Measurements from ENCODE around the gene RGS6.
A peak's percentile ranks its signal among the peaks of the same experiment; 100 is the strongest.

The RGS6 gene

DNA sequence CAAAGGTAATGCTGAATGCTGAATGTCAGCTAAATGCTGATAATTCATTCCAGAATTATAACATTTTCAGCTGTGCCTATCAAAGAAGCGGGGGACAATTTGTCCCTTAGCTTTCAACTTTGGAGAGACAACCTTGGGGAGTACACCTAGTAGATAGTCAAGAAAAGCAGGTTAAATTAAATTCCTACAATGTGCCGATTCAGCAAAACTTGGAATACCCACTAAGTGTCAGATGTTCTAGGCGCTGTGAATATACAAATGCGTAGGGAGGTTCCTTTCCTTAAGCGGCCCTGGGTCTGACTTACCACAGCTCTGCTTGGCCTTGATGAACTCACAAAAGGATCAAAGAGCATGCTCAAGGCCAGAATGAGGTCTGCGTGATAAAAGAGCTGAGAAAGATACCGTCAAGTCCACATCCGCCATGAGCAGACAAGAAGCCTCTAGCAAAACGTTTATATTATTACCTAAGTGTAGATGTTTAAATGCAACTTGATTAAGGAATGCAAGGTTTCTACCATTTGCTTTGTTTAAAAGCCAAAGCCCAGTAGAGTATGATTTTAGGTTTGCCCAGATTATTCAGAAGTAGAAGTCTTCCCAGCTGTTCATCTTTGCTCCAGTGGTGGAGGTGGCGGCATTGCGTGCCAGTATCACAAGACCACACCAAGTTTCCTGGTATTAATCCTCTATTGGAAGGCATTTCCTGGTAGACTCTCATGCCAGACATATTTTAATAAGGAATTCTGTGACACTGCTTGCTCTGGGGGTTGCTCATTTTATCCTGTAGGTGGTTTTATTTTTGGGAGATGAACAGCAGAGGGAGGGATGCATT, 593.1 kb downstream of the RGS6 start:
- DNase-seq (ENCODE audit: low spot score), result no peak

DNA sequence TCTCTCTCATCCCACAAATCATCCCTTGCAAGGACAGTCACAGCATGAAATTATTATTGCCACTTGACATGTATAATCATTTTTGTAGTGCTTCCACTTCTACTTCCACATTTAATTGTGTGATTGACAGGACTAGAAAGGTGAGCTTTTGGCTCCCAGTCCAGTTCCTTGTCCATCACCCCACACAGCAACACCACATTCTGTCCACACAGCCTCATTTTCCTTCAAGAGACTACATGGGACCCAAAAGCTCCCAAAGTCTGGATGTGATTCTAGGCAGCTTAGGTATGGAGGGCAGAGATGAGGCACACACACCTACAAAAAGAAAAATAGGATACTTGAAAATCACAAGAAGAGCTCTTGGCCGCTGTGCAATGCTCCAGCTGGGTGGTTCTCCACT, 595.4 kb downstream of the RGS6 start:
- DNase-seq (ENCODE audit: low spot score), result no peak

DNA sequence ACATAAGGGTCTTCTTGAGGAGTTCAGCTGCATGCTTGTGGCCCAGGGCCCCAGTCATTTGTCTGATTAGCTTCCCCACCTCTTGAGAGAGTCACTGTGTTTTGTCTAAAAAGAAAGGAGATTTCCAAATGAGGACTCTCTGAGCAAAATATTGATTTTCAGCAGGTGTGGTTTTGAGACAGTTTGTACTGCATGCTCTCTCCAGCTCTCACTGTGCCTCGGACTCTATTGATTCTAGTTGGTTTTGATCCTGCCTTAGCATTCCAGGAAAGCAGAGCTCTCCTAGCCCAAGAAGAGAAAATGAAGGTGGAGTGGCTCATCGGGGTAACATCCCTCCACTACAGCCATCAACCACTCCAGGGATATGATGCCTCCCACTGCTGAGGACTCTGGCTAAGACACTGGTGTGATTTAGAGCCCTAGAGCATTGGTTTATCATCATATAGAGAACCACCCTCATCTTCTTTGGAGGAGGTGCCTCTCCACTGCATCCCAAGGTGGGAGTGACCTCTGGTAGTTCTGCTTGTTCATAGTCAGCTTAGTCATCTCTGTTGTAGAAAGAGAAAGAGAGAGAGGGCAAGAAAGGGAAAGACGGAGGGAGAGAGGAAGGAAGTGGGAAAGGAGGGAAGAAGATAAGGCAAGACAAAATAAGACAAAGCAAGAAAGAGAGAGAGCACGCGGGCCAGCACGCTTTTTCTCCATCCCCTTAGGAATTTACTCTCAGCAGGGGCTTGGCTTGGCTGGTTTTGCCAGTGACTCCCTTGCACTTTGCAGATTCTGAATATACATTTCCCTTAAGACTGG, 596.0 kb downstream of the RGS6 start:
- peak; percentile 31 for DNase-seq (ENCODE audit: low spot score)

DNA sequence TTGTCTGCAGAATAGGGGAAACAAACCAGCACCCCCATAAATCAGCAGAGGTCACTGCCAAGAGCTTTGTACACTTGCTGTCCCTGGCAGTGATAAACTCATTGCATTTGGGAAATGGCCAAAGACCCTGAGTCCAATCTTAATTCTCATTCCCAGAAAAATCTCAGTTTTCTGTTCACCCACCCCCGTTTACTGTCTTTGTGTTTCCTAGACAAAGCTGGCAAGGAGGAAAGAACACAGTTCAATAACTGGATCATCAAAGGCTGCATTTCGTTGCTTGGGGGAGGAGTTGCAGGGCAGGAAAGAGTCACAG, 596.6 kb downstream of the RGS6 start:
- DNase-seq (ENCODE audit: low spot score), result no peak

DNA sequence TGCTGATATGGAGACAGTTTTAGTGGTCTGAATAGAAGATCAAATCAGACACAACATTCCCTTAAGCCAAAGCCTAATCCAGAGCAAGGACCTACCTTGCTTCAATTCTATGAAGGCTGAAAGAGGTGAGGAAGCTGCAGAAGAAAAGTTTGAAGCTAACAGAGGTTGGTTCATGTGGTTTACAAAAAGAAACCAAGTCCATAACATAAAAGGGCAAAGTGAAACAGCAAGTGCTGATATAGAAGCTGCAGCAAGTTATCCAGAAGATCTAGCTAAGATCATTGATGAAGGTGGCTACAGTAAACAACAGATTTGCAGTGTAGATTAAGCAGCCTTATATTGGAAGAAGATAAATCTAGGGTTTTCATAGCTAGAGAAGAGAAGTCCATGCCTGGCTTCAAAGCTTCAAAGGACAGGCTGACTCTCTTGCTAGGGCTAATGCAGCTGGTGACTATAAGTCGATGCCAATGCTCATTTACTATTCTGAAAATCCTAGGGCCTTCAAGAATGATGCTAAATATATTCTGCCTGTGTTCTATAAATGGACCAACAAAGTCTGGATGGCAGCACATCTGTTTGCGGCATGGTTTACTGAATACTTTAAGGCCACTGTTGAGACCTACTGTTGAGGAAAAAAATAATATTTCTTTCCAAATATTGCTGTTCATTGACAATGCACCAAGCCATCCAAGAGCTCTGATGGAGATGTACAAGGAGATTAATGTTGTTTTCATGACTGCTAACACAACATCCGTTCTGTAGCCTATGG, 600.6 kb downstream of the RGS6 start:
- DNase-seq (ENCODE audit: low spot score), result no peak

DNA sequence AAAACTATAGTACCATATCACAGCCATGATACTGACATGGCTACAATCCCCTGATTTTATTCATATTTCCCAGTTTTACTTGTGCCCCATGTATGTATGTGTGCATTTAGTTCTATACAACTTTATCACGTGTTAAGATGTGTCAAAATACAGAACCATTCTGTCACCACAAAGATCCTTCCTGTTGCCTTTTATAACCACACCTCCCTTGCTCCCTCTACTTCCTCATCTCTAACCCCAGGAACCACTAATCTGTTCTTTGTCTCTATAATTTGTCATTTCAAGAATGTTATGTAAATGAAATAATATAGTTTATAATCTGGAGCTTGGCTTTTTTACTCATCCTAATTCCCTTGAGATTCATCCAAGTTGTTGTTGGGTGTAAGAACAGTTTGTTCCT, 603.3 kb downstream of the RGS6 start:
- DNase-seq (ENCODE audit: low spot score), result no peak

DNA sequence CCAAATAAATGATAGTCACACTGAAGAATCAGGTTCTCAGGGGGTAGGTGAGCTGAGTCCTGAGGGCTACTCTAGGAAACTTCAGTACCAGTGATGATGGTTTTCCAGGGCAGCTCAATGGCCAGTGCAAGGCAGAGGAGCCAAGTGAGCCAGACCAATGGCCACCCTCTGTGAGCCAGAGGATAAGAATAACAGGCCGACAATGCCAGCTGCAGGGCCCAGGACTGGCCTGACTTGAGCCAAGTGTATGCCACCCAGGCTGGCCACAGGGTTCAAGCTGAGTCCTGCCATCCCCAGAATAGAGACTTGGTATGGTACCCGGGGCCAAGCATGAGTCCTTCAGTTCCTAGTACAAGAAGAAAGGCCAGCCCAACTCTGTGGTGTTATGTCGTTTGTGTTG, 606.2 kb downstream of the RGS6 start:
- no peak for DNase-seq (ENCODE audit: low spot score)

DNA sequence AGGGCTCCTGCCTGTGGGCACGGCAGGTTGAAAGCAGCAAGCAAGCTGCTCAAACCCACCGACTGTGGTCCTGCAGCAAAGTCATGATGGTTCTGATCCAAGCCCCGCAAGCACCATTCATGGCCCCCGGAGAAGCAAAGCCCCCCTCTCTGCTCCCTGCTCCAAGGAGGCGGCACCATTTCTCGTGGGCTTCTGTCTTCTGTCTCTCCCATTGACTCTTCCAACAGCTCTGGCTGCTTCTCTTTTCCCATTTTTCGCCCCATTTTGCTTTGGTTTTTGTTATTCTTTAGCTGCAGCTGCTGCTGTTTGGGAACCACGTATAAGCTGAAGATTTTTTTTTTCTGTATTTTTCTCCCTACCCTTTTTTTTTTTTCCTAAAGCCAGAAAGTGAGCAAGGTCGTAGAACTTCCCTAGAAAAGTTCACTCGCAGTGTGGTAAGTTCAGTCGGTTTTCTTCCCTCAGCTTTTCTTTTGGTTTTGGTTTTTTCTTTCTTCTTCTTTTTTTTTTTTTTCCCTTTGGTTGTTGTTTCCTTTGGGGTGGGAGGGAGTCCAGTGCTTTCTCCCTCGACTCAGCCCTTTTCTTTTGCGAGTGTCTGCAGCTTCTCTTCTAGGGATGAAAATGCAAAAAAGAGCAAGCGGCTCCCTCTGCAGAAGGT, 607.6 kb downstream of the RGS6 start:
- DNase-seq (ENCODE audit: low spot score), result no peak

DNA sequence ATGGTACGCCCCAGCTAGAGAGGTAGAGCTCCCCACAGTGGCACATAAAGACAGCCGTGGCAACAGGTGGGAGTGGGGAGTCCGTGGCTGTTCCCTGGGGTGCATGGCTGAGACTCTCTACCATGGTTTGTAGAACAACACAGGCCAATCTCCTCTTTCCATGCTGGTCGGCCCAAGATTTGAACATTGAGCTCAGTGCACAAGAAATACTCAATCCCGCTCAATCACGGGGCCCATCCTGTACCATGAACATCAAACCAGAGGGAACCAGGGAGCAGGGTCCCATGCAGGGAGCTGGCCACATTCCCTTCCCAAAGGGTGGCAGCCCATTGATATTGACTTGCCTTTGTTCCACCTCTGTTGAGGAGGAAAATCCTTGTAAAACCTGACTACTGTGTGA, 608.6 kb downstream of the RGS6 start:
- DNase-seq (ENCODE audit: low spot score), result no peak

DNA sequence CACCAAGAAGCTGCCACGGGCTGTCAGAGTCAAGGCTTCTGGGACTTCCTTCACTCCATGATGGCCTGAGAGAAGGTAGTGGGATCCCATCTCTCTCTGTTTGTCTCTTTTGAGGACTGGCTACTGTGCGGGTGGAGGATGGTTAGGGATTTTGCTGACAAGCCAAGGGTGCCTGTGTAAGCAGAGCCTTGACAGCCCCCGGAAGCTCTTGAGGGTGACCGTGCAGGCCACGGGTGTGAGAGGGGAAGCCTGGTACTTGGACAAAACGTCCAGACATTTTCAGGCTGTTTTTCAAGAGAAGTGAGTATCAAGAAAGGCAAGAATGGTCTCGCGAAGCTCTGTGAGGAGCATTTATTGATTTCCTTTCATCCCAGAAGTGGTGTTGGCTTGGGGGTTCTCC, 609.3 kb downstream of the RGS6 start:
- DNase-seq (ENCODE audit: low spot score), result no peak

DNA sequence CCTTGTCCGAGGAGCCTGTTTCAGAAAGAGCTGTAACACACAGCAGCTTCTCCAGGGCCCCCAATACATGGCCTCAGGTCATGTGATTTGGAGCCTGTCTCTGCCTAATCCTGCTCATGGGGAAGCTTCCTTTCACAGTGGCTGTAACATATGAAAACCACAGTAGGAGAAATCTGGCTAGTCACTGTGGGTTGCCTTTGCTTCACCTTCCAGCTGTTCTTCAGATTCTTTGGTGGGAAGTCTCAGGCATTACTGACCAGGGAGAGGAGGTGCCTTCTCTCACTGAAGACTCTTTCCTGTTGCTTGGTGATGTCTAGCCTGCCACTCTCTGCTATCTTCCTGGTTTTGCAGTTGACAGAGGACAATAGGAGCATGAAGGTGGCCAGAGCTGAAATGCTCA, 611.1 kb downstream of the RGS6 start:
- DNase-seq (ENCODE audit: low spot score), result no peak

DNA sequence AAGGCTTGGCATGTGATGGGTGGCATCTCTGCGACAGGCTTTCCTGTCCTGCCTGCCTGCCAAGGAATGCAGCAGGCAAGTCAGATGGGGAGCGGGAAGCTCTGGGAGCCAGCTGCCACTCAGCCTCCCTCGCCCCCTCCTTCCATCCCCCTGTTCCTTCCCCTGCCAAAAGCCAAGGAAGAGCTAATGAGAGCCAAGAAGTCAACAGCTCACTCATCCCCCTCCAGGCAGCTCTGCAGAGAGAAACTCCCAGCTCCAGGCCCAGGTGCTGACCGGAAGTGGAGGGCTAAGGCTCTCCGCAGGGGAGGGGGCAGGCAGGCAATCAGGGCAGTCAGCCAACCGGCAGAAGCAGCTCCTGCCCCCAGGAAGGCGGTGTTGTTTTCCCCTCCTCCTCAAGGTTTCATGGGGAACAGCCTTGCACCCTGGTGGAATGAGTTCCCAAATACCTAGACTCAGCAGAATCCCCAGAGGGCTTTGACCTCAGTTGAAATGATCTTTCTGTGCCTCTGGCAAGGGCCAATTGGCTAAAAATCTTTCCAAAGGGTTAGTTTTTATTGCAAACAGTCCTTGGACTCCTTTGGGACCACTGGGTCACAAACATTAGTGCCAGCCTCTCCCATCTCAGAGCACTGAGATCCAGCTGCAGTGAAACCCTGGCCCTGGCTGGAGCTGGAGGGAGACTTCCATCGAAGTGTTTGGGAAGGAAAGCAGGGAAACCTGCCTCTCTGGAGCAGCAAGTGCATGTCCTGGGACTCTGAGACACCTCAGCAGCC, 612.6 kb downstream of the RGS6 start:
- DNase-seq (ENCODE audit: low spot score), result no peak

DNA sequence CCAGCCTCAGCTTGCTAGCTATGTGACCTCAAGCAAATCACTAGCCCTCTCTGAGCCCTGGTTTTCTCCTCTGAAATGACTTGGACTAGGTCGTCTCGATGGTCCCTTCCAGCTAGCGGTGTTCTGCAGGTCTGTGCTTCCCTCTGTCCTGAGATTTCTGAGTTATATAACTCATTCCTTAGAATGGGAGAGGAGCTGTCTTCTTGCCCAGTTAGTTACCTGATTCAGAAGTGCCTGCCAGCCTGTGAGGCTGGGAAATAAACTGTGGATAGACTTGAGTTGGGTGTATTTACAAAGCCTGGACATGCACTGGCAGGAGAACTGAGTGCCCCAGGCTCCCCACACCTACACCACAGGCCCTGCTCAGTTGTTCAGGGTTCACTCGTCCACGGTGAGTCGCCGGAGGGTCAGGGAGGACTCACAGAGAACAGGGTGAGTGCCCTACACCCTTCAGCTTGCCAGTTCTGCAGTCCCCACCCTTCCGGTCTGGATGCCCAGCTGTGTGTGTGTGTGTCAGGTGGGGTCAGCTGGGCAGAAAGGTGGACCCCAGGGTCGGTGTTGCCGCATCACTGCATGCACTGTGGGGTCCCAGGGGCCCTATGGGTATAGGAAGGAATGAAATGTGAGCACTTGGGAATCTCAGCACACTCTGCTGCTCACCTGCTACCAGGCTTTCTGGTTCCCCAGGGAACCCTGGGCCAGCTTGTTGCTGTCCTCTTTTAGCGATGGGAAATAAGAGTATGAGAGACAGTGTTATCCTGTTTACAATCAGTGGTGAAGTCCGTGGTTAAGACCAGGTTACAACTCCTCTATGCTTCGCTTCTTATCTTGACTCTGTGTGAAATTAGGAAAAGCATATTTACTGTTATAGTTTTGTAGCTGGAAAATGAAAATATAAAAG, 613.4 kb downstream of the RGS6 start:
- no peak for DNase-seq (ENCODE audit: low spot score)

DNA sequence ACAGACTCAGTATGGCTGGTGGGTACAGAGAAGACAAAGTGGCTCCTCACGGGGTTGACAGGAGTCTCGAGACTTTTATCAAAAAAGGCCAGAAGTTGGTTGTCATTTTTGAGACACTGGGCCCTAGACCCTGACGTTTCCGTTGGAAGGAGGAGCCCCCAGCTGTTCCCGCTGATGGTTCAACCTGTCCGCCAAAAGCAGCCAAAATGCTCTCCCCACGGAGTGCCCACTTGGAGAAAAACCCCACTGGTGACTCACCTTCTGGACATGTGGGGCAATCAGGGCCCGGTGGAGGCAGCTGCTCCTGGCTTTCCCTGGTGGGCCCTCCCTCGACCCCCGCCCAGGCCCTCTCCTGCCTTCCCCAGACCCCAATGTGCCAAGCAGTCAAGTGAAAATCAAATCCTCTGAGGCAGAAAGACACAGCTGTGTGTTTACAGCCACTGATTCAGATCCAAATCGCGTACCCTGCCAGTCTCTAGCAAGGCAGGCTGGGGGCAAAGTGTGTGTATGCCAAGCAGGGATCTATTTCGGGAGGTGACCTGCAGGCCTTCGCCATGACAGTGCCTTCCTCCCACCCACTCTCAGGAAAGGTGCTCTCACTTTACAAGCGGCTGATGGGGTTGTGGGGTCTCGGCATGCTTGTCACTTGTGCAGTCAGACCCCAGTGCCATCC, 614.3 kb downstream of the RGS6 start:
- DNase-seq (ENCODE audit: low spot score), result no peak

DNA sequence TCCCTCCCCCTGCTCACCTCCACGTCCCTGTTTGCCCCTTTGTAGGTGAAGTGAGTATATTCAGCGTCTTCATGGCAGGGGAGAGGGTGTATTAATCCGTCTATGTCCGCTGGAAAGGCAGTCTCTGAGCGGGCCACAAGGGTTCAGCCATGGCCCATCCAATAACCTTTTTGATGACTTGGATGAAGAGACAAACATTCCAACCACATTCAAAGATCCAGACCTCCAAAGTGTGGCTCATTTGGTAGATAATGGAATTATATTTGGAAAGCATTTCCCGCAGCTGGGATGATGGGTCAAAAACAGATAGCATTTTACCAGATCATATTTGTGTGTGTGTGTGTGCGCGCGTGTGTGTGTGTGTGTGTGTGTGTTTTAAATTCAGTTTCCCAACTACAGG, 615.8 kb downstream of the RGS6 start:
- DNase-seq (ENCODE audit: low spot score), result no peak

DNA sequence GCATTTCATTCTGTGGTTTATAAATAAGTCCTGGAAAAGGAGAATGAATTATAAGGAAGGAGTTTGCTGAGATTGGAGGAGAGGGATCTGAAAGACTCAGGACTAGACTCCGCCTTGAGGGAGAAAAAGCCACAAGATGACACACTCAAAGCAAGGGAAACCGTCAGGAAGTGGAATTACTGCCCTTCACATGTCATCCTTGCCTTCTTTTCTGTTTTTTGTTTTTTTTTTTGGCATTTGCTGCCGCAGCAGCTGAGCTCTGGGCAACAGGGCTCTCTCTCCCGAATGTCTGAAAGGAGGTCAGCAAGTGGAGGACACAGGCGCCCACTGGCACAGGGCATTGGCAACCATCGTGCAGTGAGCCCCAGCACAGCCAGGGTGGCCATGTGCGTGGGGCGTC, 616.8 kb downstream of the RGS6 start:
- no peak for DNase-seq (ENCODE audit: low spot score)

DNA sequence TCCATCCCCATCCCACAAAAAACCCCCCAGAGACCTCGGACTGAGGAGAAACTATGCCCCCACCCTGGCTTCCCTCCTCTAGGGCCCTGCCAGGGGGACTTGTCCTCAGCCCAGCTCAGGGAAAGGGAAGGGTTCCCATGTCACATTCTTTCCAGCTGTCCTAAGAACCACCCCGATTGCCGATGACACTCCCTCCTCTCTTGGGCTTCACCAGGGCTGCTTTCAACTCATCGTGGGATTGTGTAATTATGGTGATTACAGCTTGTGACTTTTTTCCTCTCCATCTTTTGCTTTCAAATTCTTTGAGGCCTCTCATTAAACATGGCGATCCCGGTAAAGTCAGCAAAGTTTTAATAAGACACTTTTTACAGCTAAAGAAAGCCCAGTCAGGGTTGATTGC, 617.6 kb downstream of the RGS6 start:
- DNase-seq (ENCODE audit: low spot score), result peak; percentile 37

DNA sequence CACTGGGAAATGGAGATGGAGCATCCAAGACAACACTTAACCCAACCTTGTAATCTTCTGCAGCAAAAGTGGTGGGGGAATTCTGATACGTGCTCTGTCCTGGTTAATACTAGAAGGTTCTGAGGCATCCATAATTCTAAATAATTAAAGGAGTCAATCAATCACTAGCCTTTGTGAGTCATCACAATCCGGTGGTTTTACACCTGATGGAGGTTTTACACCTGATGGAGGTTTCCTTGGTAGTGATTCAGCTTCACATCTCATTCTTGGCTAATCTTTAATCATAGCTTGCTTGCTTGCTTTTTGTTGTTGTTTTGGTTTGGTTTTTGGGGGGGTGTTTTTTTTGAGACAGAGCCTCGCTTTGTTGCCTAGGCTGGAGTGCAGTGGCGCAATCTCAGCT, 618.3 kb downstream of the RGS6 start:
- no peak for DNase-seq (ENCODE audit: low spot score)

DNA sequence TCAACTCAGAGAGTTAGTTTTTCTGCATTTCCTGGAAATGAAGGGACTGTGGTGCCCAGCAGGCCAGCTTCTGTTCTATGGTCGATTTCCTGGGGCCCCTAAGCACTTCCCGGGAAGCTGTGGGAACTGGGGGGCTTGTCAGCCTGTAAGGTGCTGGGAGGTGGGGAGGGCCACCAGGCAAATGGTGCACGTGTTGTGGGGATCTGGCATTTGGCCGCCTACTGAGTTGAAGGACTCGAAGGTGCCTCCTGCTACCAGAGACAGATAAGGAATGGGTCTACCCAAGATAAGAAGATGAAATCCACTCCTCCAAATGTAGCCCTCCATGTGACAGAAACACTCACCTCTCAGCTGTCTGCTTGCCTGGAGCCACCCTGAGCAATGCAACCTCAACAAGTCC, 620.0 kb downstream of the RGS6 start:
- DNase-seq (ENCODE audit: low spot score), result no peak

DNA sequence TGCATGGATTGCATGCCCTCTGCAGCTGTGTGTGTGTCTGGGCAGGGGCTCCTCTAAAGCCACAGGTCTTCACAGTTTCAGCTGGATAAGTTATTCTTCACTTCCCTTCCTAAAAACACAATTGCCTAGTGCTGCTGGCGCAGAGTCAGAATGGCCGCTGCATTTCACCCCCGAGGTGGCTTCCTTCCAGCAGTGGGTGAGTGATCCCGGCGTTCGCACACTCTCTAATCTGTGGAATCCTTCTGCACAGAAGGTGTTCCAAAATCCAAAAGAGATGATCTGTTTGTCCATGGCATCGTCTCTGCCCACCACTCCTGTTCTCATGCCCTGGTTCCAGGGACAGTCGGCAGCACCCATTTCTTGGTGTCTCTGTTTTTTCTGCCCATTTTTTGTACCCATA, 620.9 kb downstream of the RGS6 start:
- DNase-seq (ENCODE audit: low spot score), result no peak

Data from AG08395 (cell line).